Osteocyte (in vitro differentiated cells): ENCODE measurements around the gene C17orf107. TPM values are rescaled to one million over a fixed set of nuclear protein-coding genes. Genes with fewer than 3 reads are reported as not detected.
"Not testable (repeated sequence)": the region's sequence is repeated elsewhere in the genome, so short reads cannot be mapped to it uniquely, and the experiment has no call there.

Experiments
- DNase-seq: peaks from one replicate; pipeline ENCODE4 v3.0.0; 2021; ENCODE audit warnings: mixed read lengths; ENCODE audit not compliant: unreplicated experiment; ENCODE audit errors: extremely low spot score
- H3K27ac Mint-ChIP-seq: one replicate; pipeline ENCODE4 v1.8.0; 2021; ENCODE audit warnings: mild to moderate bottlenecking, mixed read lengths; ENCODE audit not compliant: unreplicated experiment
- H3K27me3 Mint-ChIP-seq: one replicate; pipeline ENCODE4 v1.8.0; 2021; ENCODE audit warnings: mixed read lengths; ENCODE audit not compliant: unreplicated experiment
- H3K36me3 Mint-ChIP-seq: one replicate; pipeline ENCODE4 v1.8.0; 2021; ENCODE audit warnings: mixed read lengths; ENCODE audit not compliant: unreplicated experiment
- H3K4me1 Mint-ChIP-seq: one replicate; pipeline ENCODE4 v1.8.0; 2021; ENCODE audit warnings: mixed read lengths; ENCODE audit not compliant: unreplicated experiment
- H3K4me3 Mint-ChIP-seq: one replicate; pipeline ENCODE4 v1.8.0; 2021; ENCODE audit warnings: mild to moderate bottlenecking, moderate library complexity, mixed read lengths; ENCODE audit not compliant: unreplicated experiment
- H3K9me3 Mint-ChIP-seq: one replicate; pipeline ENCODE4 v1.8.0; 2021; ENCODE audit warnings: mixed read lengths; ENCODE audit not compliant: unreplicated experiment
- CTCF ChIP-seq: fragments of 200-600 bp; sonication (generic); IDR thresholded peaks from 2 replicates; pipeline ENCODE4 v1.5.0; 2021; ENCODE audit warnings: antibody characterized with exemption, mild to moderate bottlenecking, moderate library complexity
- total RNA-seq: library from RNA; stranded (reverse); gene quantifications from 2 replicates; pipeline ENCODE4 v1.2.1, GENCODE V29; 2021

Gene C17orf107
- total RNA-seq, 1 donor from 2014 or later: 0.78 TPM

GRCh38 chr17:4901108-4901647 is 1.8 kb downstream of the C17orf107 start:
- no peak overlapping the region for H3K4me3 Mint-ChIP-seq
- peaks cover 2% of the 10 kb centered on the region for H3K4me1 Mint-ChIP-seq
- DNase-seq: no peak
- H3K27ac Mint-ChIP-seq: no peak overlapping the region
- peaks cover 3% of the 10 kb centered on the region for H3K36me3 Mint-ChIP-seq
- H3K9me3 Mint-ChIP-seq: no peaks in the 10 kb centered on the region
- TF ChIP-seq CTCF: no peak
- no peaks in the 10 kb centered on the region for H3K27me3 Mint-ChIP-seq

- Mint-ChIP-seq H3K27me3 (no peaks in the 10 kb centered on the region), H3K36me3 (peaks cover 2% of the 10 kb centered on the region), H3K9me3 (no peaks in the 10 kb centered on the region), H3K27ac (no peak overlapping the region), H3K4me1 (peaks cover 2% of the 10 kb centered on the region), H3K4me3 (no peak overlapping the region)
- DNase-seq: no peak
- no peak for TF ChIP-seq CTCF
Observed at GRCh38 chr17:4901648-4902344, 2.5 kb downstream of the C17orf107 start.

GRCh38 chr17:4902540-4902939 is 3.2 kb downstream of the C17orf107 start:
- H3K36me3 Mint-ChIP-seq: no peaks in the 10 kb centered on the region
- H3K27ac Mint-ChIP-seq: no peak overlapping the region
- H3K4me3 Mint-ChIP-seq: no peak overlapping the region
- H3K27me3 Mint-ChIP-seq: no peaks in the 10 kb centered on the region
- H3K9me3 Mint-ChIP-seq: no peaks in the 10 kb centered on the region
- no peak for DNase-seq
- no peak for TF ChIP-seq CTCF
- peaks cover 2% of the 10 kb centered on the region for H3K4me1 Mint-ChIP-seq

- TF ChIP-seq CTCF: peak; percentile 79
- H3K36me3 Mint-ChIP-seq: no peaks in the 10 kb centered on the region
- no peak for DNase-seq
- no peak within 1 kb of the TSS for H3K4me3 Mint-ChIP-seq
- H3K9me3 Mint-ChIP-seq: no peaks in the 10 kb centered on the region
- peaks cover 2% of the 10 kb centered on the region for H3K4me1 Mint-ChIP-seq
- no peak within 1 kb of the TSS for H3K27ac Mint-ChIP-seq
- H3K27me3 Mint-ChIP-seq: no peaks in the 10 kb centered on the region
Observed at GRCh38 chr17:4903051-4903818, 3.9 kb downstream of the C17orf107 start, which contains the start of gene CHRNE. TSS of gene CHRNE (minus strand) at chr17:4903098. CDS start at chr17:4903063, 35 bp downstream.

- not testable (repeated sequence) for H3K27ac Mint-ChIP-seq, H3K27me3 Mint-ChIP-seq, H3K9me3 Mint-ChIP-seq, H3K36me3 Mint-ChIP-seq, H3K4me3 Mint-ChIP-seq, DNase-seq, H3K4me1 Mint-ChIP-seq
Observed at GRCh38 chr17:4906642-4907041, 7.3 kb downstream of the C17orf107 start.
